HG02981 (cell line): Measurements from ENCODE around the gene NCK2.
A peak's percentile ranks its signal among the peaks of the same experiment; 100 is the strongest.

Source experiments
- ATAC-seq: cut with Tn5 transposase; IDR thresholded peaks from one replicate; pipeline ENCODE4 v1.9.1; 2021; ENCODE audit warnings: mild to moderate bottlenecking, moderate library complexity; ENCODE audit not compliant: unreplicated experiment

NCK2 gene

DNA sequence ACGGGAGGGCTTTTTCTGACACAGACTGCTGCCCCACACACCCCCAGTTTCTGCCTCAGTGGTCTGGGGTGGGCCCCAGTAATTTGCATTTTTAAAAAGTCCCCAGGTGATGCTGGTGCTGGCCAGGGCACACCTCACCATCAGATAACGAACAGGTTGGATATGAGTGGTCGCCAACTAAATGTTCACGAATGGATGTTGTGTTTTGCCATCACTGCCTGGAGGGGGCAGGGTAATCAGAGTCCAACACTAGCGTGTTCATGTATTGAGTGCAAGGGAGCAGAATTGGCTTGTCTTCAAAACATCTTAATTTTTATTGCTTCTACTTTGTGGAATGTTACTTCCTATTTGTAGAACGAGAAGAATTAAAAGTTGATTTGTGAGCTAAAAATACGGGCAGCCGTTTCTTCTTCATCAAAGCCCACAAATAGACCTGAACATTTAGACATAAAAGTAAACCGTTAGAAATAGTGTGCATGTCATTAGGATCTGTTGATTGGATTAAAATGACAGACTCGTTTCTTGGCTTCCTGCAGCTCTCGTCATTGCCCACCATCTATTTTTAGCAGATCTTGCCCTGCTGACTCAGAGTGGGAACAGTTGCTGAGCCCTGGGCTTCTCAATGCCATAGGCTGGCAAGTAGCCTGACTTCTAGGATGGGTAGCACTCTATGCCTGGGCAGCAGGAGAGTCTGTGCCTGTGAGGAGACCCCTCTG, 45.2 kb downstream of the NCK2 start:
- peak; percentile 72 for ATAC-seq

DNA sequence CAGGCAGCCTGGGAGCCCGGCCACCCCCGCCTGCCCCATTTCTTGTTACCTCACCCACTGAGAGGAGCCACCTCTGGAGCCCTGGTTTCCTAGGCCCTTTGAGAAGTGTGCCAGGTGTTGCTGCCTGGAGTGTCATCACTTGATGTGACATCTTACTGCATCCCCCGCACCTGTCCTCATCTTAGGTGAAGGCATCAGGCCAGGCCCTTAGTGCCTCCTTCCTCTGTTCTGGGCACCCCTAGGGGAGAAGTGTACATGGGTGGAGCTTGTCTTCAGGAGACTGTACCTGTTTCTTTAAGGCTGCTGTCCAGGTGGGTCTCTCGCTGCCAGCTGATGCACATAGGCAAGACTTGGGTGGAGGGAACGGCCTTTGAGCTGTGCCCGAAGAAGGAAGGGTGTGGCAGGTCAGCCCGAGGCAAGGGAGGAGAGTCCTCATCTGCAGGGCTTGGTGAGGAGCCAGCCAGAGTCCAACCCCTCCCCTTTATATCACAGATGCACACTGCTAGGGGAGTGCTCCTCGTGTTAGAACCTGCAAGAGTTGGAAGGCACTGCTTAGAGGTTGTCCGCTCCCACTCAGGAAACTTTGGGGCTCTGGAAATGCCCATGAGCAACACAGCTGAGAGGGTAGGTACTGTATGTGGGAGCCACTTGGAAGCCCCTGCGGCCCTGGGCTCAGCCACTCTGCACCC, 45.9 kb downstream of the NCK2 start:
- peak; percentile 24 for ATAC-seq

DNA sequence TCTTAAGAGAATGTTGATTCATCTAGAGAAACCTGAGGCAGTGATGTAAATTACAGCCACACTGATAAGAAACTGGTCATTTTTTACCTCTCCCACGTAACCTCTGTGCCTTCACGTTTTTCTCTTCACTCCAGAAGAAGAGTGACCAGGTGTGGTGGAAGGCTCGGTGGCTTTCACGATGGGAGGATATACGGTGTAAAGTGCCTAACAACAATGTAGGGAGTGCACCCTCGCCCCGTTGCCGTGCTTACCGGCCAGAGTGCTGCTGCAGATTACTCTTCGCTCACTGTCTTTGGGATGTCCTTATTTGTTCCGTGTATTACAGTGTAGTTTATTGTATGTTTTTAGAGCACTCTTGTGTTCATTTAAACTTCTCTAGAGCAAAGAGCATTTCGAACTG, 46.5 kb downstream of the NCK2 start:
- ATAC-seq, result no peak

DNA sequence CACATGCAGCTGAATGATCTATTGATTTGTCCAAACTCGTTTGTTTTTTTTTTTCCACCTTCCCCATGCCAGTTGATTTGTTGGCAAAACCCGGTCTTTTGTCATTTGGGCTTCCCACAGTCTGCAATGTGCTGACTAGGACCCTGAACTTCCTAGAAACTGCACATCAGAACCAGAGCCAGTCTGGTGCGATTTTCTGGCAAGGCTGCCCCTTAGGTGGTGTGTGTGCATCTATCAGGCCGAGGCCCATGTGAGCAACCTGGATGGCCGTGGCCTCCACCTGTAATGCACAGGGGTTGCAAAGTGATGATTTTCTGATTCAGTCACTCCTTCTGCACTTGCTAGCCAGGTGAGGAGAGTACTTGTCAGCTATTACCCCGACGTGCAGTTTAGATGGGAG, 47.8 kb downstream of the NCK2 start:
- ATAC-seq, result no peak

DNA sequence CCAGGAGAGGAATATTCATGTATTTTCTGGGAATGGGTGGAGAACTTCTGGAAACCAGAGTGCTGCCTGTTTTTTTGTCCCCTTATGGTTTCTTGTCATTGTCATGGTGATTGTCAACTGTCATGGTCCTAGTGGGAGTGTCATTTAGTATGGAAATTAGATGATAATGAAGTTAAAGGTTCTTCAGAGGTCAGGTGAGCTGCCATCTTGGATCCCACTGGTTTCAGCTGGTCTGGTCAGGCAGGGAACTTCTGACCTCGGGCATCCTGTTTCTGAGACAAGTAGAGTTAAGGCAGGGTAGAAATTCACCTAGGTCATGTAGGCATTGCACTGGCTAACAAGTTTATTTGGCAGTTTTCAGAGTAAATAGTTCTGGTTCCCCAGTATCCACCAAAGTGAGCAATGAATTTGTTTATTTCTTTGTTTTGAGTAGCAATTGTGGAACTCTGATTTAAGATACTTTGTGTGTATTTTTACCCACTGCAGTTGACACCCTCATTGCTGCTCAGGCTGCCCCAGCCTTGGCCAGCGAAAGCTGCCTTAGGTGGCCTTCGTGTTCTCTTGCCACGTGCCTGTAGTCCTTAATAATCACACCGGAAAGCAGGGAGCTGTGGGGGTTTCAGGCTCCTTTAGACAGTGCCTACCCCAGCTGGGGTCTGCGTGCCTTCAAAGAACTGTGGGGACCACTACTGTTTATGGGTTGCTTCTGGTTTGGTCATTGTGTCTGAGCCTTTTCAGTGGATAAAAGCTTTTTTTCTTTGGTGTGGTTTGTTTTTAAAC, 48.7 kb downstream of the NCK2 start:
- no peak for ATAC-seq

DNA sequence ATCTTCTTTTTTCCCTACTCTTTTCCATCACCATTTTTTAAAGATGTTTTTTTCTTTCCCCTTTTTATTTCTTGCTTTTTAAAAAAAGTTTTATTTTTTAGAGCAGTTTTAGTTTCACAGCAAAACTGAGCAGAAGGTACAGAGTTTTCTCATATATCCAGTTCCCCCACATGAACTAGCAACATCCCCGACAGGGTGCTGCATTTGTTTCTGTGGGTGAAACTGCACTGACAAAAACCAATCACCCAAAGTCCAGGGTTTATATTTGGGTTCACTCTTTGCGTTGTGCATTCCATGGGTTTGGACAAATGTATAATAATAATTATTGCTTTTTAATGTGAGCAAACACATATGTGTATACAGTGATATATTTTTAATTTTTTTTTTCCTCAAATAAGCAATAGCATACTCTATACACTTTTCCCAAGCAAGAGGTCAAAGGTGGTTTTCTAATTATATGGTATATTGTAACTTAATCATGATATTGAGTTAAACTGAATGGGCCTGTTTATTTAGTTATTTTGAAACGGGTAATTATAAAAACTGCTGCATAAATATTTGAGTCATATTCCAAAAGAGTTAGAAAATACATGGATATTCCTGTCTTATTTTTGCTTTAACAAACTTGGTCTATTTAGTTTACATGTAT, 50.3 kb downstream of the NCK2 start:
- no peak for ATAC-seq

DNA sequence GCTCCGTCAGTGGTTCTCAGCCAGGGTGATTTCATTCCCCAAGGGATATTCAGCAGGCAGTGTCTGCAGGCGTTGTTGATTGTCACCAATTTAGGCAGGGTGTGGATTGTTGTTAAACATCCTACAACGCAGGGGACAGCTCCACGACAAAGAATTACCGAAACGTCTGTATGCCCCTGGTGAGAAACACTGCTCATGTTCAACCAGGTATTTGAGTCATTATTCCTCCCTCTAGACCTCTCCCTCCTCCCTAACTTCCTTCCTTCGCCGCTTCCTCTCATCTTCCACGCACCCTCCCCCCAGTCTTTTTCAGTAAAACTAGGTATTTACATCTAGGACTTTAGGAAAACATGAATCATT, 50.8 kb downstream of the NCK2 start:
- no peak for ATAC-seq

DNA sequence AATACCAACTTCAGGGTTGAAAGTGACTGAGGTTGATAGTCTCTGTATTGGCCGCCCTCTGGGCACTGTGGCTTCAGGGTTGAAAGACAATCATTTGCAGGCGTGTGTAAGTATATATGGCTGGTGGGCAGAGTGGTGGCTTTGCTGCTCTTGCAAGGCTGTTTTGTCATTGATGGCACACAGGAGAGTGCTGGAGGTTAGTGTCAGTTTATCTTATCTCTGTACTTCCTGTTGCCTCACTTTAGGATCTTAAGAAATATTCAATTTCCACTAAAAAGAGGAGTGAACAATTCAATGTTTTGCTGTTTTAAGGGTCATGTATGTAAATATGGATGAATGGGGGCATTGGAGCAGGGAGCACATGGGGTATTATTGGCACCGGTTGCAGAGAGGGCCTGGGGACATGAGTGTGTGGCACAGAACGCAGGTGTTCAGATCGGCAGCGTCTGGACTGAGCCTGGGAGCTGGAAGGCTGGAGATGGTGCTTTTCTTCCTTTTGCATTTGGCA, 51.5 kb downstream of the NCK2 start:
- peak; percentile 25 for ATAC-seq

DNA sequence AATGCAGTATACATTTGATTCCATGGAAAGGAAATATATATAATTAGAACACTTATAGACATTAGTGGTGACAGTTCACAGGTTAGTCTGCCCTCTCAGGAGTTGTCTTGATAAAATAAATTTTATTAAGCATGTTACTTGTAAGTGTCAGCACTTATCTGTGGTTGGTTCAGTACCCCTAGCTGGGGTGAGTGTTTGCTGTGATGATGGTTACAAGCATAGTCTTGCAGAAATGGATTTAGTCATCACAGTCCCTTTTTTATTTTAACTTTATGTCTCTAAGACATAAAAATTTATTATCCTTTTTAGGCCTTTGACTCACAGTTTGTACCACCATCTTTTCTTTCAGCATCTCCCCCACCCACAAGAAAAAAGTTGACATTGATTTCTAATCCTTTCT, 52.1 kb downstream of the NCK2 start:
- no peak for ATAC-seq

DNA sequence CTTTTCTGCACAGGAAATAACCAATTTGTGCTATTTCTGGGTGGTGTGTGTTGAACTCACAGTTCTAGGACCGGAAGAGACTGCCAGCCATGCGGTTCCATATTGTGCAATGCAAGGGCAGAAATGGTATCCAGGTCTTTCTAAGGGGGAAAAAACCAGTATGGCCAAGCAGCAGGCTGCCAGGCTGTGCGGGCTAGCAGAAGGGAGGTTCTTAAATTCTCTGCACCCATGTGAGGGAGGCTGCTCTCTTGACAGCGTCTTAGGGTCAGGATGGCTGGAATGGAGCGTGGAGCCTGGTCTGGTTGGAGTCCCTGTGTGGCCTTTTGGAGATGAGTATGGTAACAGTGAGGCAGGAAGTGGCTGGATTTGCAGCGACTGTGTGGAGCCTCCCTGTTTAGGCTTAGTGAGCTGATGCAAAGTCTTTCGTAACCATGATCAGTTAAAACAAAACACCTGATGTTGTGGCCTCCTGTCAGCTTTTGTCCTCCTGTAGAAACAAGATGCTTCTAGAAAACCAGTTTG, 52.6 kb downstream of the NCK2 start:
- peak; percentile 53 for ATAC-seq

DNA sequence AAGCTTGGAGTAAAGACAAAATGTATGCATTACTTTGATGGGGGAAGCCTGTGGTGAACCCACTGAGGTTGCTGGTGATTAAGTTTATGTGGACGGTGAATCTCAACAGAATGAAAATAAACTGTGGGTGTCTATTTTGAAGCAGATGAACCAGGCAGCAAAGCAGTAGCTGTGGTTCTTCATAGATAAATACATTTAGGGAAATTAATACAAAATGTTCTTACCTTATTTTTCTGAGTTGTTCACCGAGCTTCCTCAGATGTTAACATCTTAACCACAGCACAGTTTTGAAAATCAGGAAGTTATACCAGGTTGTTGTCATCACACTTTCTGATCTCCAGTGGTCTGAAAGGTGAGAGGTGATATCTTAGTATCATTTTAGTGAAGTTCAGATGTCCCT, 53.9 kb downstream of the NCK2 start:
- no peak for ATAC-seq

DNA sequence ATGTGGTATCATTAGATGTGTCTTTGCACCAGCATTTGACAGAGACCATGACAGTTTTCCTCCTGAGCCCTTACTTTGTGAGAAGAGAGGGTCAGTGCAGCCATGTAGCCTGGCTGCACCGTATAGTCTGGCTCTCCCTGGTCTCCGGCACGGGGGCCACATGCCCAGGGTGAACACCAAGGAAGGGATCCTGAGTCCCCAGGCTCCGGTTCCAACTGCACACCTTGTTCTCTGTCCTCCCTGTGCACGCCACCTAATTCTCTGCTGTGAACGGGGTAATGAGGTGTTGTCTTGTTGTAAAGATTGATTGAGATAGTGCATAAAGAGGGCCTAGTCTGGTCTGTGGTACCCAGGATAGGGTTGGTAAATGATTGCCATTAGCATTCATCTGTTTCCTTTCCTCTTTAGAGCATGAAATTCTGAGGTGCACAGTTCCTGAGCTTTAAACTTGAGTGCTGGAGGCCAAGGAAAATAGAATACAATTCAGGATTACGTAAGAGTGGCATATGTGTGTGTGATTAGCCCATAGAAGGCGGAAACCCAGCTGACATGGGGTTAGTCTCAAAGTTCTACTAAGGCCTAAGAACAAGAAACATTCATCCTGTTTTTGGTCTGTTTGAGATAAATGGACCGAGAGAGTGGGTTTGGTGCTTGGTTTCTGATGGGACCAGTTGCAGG, 55.5 kb downstream of the NCK2 start:
- no peak for ATAC-seq

DNA sequence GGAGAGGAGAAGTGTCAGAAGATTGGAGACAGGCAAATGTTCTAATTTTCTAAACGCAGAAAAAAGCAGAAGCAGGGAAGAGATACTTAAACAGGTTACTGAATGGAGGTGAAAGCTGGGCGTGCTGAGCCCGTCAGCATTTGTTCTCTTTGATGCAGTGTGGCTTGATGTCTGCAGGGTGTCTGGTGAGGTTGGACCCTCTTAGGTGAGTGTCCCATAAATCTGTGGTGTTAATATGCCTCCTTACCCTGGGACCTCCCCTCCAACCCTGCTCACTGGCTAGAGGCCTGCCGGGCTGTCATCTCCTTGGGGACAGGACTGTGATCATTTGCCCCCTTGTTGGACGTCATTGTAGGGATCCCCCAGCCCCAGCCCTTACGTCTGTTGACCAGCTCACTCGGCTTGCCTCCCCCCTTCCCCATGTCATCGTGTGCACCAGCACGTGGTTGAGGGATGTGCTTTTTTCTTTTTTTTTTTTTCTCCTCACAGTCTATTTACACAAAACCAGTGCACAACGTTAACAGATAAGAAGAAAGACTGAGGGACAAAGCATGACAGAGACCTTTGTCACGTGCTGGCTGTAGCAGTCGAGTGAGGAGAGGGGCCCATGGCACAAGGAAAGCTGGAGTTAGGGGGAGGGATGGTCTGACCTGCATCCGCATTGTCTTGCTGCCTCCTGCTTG, 56.4 kb downstream of the NCK2 start:
- no peak for ATAC-seq

DNA sequence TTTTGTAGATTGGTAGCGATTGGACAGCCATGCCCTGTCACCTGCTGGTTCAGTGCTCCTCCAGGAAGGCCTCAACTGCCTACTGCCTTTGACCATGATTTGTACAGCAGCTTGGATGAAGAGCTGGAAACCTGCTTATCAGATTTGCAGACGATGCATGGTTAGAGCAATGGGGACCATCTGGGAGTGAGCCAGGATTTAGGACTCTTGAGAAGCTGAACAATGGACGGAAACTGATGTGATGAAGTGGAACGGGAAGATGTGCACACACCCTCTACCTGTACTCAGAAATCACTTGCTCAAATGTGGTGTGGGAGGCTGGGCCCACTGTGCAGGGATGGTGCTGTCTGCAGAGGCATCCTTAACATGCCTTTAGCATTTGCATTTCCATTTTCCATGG, 57.2 kb downstream of the NCK2 start:
- ATAC-seq, result no peak

DNA sequence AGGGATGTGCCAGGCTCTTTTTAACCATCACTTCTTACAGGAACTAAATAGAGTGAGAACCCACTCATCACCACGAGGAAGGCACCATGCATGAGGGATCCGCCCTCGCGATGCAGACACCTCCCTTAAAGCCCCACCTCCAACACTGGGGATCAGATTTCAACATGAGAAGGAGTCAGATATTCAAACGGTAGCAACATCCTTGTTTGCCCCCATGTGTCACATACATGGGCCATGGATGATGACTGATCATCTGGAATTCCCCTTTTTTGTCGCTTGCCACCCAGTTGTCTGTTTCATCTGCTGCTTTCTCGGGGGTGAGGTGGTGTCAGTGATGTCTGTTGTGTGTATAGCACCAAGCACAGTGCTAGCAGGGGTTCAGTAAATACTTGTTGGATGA, 57.9 kb downstream of the NCK2 start:
- peak; percentile 54 for ATAC-seq

DNA sequence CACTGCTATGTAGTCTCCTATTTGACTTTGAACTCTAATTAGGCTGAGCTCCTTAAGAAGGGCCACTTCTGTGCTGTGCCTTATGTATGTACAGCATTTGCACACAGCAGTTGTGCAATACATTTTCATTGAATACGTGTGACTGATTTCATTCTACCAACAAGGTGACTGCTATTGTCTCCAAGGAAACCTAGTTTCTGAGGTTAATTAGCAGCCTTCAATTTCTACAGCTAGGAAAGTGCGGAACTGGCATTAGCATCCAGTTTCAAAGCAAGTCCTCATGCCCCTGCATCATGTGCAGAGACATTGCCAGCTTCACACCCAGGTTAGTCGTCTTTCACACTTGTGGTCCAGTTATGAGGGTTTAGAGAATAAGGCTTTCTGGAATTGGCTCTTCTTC, 58.6 kb downstream of the NCK2 start:
- peak; percentile 29 for ATAC-seq

DNA sequence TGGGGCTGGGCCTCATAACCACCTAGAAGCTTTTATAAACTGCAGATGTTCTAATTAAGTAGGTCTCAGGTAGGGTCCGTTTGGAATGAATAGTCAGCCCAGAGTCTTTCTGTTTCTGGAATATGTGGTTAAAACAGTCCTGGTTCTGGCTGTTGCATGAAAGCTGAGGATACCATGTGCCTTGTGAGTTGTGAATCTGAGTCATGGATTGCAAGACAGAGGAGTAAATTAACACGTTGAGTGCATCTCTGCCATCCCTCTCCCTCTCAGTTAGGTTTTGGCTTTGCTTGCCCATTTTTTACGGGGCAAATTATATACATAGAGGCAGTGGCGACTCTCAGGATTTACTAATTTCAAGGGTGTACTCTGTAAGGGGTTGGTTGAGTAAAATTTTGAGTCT, 59.1 kb downstream of the NCK2 start:
- ATAC-seq, result no peak

DNA sequence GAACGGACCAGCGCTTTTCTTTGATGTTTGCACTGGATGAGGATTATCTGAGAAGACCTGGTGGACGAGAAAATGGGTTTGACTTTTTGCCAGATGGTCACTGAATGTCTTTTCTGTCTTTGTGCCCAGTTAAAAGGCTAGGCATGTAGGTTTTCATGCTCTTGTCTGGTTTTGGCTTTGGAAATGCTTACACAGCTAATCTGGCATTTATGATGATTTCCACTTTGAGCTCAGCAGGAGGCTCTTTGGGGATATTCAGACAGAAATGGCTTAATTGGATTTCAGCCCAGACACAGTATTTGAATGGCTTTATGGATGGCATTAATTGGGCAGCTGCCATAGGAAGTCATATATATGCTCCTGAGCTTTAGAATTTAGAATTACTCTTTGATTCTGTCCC, 59.6 kb downstream of the NCK2 start:
- ATAC-seq, result no peak

DNA sequence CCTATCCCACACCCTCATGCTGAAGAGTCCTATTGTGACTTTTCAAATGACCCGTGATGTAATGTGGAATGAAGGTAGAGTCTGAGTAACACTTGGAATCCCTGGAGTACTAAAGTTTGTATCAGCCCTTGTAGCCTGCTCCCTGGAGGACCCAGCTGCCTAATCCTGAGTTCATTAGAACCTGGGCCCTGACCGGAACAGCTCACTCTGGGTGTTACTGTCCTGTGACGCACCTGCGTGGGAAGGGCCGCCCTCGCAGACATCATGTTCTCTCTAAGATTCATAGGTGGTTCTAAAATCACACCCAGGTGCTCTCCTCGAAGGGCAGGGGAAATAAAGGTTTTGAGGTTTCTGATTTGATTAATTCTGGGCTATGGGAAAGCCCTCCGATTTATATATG, 62.3 kb downstream of the NCK2 start:
- ATAC-seq, result no peak
